ENCODE results near the gene PSD.
A peak's percentile ranks its signal among the peaks of the same experiment; 100 is the strongest.

- peak; percentile 57 for TF ChIP-seq CTCF (conservative IDR thresholded peaks at IDR 0.05; ENCODE audit: low read length)
- TF ChIP-seq EZH2phosphoT487 (IDR thresholded peaks at IDR 0.05; ENCODE audit: borderline replicate concordance, low read depth, low read length): no peak
Measured at GRCh38 chr10:102384053-102384452, 34.5 kb downstream of the PSD start.

Data from OCI-LY7 (cell line).